Muscle of arm (tissue), 14 donors: Measurements from ENCODE around the gene TNFAIP1. TPM values are rescaled to one million over a fixed set of nuclear protein-coding genes. Genes with fewer than 3 reads are reported as not detected.
"Not testable (repeated sequence)": the region's sequence is repeated elsewhere in the genome, so short reads cannot be mapped to it uniquely, and the experiment has no call there.

Experiments used
- DNase-seq: peaks from one replicate; pipeline ENCODE4 v3.0.0-alpha.2; 2013
- long read RNA-seq, 11 donors: transcript quantifications; one replicate each; lab custom pipeline, GENCODE V29; 2026
- polyA plus RNA-seq, 12 donors: library from polyadenylated mRNA; unstranded; fragments of 120-200 nt; gene quantifications; one replicate each; pipeline ENCODE4 v1.2.1, GENCODE V29; 2013; ENCODE audit not compliant: insufficient read length in 12 of 12

The TNFAIP1 gene, protein sequence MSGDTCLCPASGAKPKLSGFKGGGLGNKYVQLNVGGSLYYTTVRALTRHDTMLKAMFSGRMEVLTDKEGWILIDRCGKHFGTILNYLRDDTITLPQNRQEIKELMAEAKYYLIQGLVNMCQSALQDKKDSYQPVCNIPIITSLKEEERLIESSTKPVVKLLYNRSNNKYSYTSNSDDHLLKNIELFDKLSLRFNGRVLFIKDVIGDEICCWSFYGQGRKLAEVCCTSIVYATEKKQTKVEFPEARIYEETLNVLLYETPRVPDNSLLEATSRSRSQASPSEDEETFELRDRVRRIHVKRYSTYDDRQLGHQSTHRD
- 10 to 100 TPM in 11 of 12 donors, not detected in 1; 28.3 to 40.3 (median 32.2) TPM for polyA plus RNA-seq
- long read RNA-seq, donor 1, transcript TNFAIP1-201 (7 exons, 3,627 nt), result major isoform, 6 of 45 reads
- long read RNA-seq, donor 1, partial matches to known transcripts, result 39 of 45 reads
- long read RNA-seq, donor 1, other reads (novel, unspliced or antisense), result 0 of 45 reads
- long read RNA-seq, donor 2, transcript TNFAIP1-201 (7 exons, 3,627 nt), result major isoform, 16 of 64 reads
- long read RNA-seq, donor 2, partial matches to known transcripts, result 21 of 64 reads
- long read RNA-seq, donor 2, other reads (novel, unspliced or antisense), result 27 of 64 reads
- long read RNA-seq, donor 3, transcript TNFAIP1-201 (7 exons, 3,627 nt), result major isoform, 5 of 18 reads
- long read RNA-seq, donor 3, partial matches to known transcripts, result 5 of 18 reads
- long read RNA-seq, donor 3, other reads (novel, unspliced or antisense), result 8 of 18 reads
- long read RNA-seq, donor 4, partial matches to known transcripts, result 0 of 2 reads
- long read RNA-seq, donor 4, other reads (novel, unspliced or antisense), result 0 of 2 reads
- long read RNA-seq, donor 5, transcript TNFAIP1-201 (7 exons, 3,627 nt), result major isoform, 12 of 12 reads
- long read RNA-seq, donor 5, partial matches to known transcripts, result 0 of 12 reads
- long read RNA-seq, donor 5, other reads (novel, unspliced or antisense), result 0 of 12 reads
- long read RNA-seq, donor 6, partial matches to known transcripts, result 0 of 2 reads
- long read RNA-seq, donor 6, other reads (novel, unspliced or antisense), result 0 of 2 reads
- long read RNA-seq, donor 7, partial matches to known transcripts, result 0 of 2 reads
- long read RNA-seq, donor 7, other reads (novel, unspliced or antisense), result 0 of 2 reads
- long read RNA-seq, donor 8, transcript TNFAIP1-201 (7 exons, 3,627 nt), result major isoform, 7 of 100 reads
- long read RNA-seq, donor 8, partial matches to known transcripts, result 62 of 100 reads
- long read RNA-seq, donor 8, other reads (novel, unspliced or antisense), result 31 of 100 reads
- long read RNA-seq, donor 9, partial matches to known transcripts, result 38 of 39 reads
- long read RNA-seq, donor 9, other reads (novel, unspliced or antisense), result 0 of 39 reads
- long read RNA-seq, donor 10, transcript TNFAIP1-201 (7 exons, 3,627 nt), result major isoform, 5 of 5 reads
- long read RNA-seq, donor 10, partial matches to known transcripts, result 0 of 5 reads
- long read RNA-seq, donor 10, other reads (novel, unspliced or antisense), result 0 of 5 reads
- long read RNA-seq, donor 11, transcript TNFAIP1-201 (7 exons, 3,627 nt), result major isoform, 8 of 32 reads
- long read RNA-seq, donor 11, partial matches to known transcripts, result 11 of 32 reads
- long read RNA-seq, donor 11, other reads (novel, unspliced or antisense), result 13 of 32 reads

DNA sequence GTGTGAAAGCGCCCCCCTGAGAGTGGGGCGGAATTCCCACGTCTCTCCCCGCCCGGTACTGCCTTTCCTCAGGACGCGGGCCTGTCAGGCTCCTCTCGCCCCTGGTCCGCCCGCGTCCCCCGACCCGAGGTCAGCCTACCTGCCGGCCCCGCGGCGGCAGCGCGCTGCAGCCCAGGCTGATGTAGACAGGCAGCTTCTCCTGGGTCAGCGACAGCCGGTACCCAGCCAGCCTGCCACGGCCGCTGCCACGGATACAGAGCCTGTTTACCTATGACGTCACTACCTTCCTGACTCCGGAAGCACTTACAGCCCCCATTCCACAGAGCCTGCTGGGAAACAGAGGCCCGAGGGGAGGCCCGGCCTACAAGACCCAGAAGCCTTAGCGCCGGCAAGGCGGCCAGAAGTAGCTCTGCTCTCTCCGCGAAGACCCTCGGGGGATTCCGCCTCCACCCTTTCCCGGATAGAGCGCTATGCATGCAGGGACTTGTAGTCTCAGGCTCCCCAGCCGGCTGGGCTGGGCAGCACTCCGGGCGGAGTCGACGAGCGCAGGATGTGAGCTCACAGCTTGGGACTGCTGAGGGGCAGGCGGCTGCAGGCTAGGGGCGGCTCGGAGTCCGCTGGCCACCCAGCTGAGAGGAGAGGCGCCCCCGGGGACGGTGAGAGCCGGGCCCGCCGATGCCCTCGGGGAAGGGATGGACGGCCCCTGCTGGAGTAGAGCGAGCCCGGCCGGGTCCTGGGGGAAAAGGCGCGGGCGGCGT is at the start of gene TNFAIP1, which contains the start of gene IFT20:
Gene TNFAIP1, plus strand, starts transcription at position 561 of the 758 bp plus-strand sequence. CDS start 3,761 bp downstream, outside the sequence.
Gene IFT20, minus strand, starts transcription at position 272 of the 758 bp plus-strand sequence. CDS start 3,487 bp downstream, outside the sequence.
- DNase-seq, result peak; percentile 100

DNA sequence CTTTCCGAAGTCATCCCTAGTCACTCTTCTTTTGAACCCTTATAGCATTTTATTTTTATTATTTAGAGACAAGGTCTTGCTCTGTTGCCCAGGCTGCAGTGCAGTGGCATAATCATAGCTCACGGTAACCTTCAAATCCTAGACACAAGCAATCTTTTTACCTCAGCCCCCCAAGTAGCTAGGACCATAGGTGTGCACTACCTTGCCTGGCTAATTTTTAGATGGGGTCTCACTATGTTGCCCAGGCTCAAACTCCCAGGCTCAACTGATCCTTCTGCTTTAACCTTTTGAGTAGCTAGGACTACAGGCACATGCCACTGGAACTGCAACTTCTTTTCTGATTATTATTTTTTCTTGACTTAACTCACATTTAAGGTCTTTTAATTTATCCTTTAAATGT is 49.6 kb upstream of the TNFAIP1 start:
- DNase-seq, result no peak

DNA sequence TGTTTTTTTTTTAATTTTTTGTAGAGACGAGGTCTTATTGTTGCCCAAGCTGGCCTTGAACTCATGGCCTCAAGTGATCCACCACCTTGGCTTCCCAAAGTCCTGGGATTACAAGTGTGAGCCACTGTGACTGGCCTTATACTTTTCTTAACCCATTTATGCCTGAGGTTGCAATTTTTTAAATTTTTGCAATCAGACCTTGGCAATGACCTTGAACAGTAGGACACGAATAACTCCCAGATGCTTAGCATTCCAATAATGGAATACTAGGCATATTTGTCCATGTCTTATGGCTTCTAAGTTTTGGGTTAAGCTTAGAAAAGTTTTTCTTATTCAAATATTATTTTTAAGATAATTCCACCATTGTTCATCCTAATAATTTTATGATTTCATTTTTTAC is 44.9 kb upstream of the TNFAIP1 start:
- DNase-seq, result no peak

DNA sequence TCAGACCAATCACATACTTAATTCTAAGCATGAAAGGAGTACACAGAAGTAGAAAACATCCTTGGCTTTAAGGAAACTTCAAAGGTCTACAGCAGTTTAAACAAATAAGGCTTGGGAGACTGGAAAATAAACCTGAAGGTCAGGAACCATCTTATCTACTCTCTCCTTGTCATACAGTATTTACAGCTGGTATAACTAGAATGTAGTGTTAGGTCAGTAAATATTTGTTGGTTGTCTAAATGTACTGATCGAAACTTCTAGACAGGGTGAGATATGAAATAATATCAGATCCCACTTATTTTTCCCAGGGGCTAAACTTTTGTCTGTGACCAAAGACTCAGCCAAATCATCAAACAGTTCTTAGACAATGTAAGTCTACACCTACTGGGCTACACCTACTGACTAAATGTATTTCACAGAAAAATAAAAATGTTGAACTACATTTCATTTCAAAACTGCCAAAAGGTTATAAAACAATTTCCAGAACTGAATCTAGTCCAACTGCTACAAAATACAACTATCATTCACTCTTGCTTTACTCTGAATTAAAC is 43.7 kb upstream of the TNFAIP1 start:
- DNase-seq, result no peak

DNA sequence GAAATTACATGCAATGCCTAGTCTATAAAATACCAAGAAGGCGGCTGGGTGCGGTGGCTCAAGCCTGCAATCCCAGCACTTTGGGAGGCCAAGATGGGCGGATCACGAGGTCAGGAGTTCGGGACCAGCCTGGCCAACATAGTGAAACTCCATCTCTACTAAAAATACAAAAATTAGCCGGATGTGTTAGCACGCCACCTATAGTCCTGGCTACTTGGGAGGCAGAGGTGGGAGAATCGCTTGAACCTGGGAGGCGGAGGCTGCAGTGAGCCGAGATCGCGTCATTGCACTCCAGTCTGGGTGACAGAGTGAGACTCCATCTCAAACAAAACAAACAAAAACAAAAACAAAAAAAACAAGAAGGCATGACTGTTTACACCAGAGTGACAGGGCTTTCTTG is 42.7 kb upstream of the TNFAIP1 start:
- DNase-seq, result not testable (repeated sequence)

DNA sequence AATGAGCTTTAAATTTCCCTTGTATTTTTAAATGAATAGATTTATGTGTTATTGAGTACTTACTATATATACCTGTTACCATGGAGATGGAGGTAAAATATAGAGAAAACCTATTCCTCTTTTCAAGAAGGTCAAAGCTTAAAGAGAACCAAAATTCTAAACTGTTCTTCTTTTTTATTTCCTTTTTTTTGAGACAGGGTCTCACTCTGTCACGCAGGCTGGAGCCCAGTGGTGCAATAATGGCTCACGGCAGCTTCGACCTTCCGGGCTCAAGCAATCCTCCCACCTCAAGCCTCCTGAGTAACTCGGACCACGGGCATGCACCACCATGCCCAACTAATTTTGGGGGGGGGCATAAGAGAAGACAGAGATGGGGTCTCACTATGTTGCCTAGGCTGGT is 41.6 kb upstream of the TNFAIP1 start:
- no peak for DNase-seq

DNA sequence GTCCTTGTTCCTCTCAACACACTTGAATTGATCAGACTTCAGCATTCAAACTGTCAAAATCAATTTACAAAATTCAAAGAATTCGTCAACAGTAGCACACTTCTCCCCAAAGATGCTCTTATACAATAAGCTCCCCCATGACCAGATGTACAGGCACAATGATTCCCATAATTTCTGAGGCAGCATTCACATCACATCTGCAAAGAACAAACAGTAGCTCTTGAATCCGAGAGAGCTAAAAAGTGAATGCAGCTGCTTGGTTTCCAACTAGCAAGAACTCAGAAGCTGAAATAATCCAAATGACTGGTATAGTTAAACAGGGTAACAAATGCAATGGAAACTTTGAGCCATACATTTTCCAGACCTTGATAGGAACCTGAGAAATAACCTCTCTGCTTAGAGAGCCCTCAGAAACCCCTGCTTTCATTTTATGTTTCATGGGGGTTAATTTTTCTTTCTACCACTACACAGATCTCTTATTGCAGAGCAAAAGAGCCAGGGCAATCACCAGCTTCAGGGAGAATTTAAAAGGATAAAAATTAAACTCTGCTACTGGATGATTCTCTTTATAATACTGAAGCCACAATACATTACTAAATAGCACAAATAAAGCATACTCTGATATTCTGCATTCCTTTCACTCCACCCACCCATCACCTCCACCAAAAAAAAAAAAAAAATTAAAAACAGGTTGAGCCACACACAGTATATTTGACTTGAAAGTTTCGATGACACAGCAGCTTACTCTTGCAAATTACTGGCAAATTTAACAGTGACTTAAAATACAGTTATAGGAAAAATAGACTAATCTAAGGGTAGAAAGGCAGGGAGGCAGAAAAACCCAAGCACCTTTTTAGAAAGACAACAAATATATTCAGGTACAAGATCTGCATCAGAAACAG is 39.6 kb upstream of the TNFAIP1 start:
- DNase-seq, result no peak

DNA sequence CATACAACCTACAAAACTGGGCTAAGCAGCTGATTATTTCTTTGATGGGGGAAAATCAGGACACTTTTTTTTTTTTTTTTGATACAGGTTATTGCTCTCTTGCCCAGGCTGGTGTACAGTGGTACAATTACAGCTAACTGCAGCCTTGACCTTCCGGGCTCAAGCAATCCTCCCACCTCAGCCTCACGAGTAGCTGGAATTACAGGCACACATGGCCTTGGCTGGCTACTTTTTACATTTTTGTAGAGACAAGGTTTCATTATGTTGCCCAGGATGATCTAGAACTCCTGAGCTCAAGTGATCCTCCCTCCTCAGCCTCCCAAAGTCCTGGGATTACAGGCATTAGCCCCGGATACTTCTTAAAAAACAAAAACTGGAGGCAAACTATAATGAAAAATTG is 37.1 kb upstream of the TNFAIP1 start:
- DNase-seq, result no peak

DNA sequence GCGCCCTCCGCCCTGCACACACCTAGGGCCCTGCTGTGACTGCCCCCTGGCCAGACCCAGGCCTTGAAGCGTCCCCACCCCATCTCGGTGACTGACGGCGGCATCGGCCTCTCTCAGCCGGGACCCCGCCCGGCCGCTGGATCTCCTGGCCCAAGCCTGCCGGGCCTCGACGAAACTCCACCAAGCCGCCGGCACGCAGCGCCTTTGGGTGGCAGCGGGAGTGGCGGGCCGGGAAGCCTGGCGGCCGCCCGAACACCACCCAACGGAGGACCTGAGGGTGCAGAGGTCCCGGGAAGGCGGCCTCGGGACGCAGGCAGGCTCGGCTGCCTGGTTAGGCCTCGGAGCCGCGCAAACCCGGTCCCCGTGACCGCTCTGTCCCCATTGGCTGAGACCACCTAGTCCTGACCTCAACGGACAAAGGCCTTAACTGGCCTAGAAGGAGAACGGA is 28.6 kb upstream of the TNFAIP1 start:
- DNase-seq, result no peak

DNA sequence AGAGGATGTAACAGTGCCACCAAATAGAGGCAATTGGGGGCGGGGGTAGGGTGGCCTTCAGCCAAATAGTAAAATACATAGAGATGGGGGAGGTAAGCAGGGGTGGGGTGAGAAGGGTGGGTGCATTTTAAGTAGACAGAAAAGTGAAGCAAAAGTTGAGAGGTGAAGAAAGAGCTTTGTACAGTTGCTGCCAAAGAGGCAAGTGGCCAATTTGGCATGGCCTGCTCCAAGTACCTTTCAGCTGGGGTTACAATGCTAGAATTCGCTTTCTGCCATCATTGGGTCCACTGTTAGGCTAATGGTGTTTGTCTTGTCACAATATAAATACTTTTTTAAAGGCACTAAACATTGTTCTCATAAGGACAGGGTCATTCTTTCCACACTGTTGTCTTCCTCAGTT is 21.7 kb upstream of the TNFAIP1 start:
- no peak for DNase-seq

DNA sequence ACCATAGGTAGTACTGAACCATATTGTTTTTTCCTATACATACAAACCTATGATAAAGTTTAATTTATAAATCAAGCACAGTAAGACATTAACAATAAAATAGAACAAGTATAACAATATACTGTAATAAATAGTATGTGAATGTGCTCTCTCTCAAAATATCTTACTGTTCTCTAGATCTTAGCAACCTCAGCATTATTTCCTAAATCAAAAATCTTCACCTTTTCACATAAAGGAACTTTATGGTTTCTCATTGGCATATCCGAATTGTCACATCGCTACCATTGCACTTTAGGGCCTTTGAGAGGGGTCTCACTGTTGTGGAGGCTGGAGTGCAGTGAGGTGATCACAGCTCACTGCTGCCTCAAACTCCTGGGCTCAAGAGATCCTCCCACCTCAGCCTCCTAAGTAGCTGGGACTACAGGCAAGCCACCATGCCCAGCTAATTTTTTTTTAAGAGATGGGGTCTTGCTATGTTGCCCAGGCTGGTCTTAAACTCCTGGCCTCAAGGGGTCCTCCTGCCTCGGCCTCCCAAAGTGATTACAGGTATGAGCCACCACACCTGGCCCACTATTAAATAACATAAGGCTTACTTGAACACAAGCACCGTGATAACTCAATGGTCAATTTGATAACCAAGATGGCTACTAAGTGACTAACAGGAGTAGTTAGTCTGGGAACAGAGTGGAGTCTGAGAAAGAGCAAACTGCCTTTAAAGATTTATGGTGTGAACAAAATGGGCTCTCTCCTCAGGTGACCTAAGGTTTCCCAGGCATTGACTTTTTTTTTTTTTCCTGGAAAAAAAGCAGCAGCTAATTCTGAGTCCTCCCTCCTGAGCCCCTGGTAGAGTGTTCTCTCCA is 19.5 kb upstream of the TNFAIP1 start:
- no peak for DNase-seq

DNA sequence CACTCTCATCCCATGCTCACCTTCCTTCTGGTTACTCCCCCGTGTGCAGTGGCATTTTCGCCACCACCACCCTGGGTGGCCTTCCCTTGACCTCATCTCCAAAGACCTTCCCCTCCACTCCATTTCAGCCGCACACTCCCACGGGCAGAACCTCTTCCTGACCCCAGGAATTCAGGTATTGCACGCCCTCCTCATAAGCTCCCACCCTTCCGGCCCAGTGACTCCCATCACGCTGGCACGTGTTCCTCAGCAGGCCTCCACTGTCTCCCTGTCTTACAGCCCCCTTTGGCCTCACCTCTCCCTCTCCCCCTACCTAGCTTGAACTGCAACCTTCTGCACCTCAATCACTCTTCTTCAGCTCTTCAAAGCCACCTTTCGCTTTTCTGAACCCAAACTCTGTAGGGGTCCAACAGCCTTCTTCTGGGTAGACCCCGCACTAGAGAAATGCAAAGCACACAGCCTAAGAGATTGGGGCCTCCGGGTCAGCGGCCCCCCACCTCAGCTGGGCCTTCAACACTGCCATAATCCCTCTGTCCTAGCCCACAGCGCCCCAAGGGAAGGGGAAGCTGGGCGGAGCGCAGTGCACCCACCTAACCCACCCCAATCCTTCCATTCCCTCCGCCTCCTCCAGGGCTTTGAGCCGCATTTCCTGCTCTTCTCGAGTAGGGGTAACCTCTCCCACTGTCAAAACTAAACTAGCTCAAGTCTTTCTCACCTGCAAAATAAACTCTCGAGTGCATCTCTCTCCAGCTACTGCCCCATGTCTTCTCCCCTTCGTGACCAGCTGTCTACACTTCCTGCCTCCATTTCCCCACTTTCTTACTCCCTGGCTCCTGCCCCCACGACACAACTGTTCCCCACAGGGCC is 18.2 kb upstream of the TNFAIP1 start:
- DNase-seq, result no peak

DNA sequence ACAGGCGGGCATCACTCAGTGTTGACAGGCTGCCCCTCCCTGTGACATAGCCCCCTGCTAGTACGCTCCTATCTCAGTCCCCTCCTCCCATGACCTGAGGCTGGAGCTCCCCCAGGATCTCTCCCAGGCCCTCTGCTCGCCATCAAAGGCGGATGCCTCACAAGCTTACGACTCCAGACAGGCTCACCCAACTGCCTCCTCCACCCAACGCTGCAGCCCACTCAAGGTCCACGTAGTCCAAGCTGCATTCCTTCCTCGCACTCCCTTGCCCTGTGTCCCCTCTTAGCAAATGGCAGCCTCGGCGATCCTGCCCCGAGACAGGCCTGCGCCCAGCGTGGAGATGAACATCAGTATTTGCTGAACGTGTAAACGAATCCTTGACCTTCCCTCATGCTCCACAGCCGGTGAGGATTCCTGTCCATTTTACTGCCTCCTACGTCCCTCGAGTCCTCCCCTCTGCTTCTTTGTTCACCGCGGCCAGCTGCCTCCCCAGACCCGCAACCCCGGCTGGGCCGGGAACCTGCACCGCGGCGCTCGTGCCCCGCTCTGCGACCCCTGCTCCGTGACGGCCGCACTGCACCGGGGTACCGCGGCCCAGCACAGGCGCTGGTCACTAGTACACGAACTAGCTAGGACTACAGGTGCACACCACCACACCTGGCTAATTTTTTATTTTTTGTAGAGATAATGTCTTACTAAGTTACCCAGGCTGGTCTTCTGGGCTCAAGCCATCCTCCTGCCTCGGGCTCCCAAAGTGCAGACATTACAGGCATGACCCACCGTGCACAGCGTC is 17.4 kb upstream of the TNFAIP1 start:
- no peak for DNase-seq

DNA sequence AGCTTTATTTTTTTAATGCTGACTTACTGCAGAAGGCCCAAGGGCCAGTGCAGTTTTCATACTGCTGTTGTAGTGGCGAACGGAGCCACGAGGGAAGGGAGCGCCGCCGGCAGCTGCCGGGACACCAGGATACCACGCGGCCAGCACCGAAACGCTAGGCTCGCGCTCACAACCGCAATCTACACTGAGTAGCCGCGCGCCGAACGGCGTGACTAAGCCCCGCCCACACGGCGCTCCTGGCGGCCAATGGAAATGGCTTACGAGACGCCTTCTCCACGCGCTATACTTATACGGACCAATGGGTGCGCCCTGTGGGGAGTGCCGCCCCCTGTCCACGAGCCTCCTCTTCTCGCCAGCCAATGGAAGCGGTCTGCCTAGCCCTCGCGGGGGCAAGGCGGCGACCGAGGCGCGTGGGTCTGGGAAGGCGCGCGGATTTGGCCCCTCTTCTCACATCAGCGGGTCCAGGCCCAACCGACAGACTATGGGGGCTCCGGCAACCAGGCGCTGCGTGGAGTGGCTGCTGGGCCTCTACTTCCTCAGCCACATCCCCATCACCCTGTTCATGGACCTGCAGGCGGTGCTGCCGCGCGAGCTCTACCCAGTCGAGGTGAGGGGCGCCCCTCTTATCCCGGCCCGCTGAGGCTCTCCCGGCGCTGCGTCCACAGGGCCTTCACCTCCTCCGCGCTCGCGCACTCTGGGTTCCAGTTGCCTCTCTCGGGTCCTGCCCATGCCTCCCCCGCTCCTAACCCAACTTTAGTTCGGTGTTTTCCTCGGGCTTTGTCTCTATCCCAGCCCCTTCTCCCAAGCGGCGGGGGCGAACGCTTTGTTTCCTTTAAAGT is 16.6 kb upstream of the TNFAIP1 start, which contains the start of gene TMEM97:
Gene TMEM97, plus strand, starts transcription at position 442 of the 839 bp plus-strand sequence. Its CDS starts 40 bp downstream, at position 482.
- DNase-seq, result peak; percentile 97

DNA sequence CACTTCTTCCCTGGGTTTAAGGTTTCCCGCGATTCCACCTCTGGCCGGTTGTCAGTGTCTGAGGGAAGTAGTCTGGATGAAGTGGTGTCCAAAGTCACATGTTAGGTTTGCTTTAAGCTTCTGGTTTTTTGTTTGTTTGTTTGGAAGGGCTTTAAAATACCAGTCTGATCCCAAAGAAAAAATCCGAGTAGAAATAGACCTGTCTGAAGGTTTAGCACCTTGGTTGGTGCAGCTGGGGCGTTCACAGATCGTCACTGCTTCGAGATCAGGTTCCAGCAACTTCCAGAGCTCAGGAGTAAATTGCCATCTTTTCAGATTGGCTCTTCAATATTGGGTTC is 16.0 kb upstream of the TNFAIP1 start:
- DNase-seq, result no peak
